Nephron progenitor cell (in vitro differentiated cells): Measurements from ENCODE around the gene COLQ.

Experiments used
- DNase-seq: peaks from one replicate; pipeline ENCODE4 v3.0.0; 2021
- H3K27ac Mint-ChIP-seq: 2 replicates; pipeline ENCODE4 v1.8.0; 2021; ENCODE audit warnings: mild to moderate bottlenecking, moderate library complexity, mixed read lengths
- H3K27me3 Mint-ChIP-seq: 2 replicates; pipeline ENCODE4 v1.8.0; 2021; ENCODE audit warnings: mild to moderate bottlenecking, low read depth, mixed read lengths; ENCODE audit not compliant: poor library complexity
- H3K36me3 Mint-ChIP-seq: 2 replicates; pipeline ENCODE4 v1.8.0; 2021; ENCODE audit warnings: low read depth, mixed read lengths
- H3K4me1 Mint-ChIP-seq: 2 replicates; pipeline ENCODE4 v1.8.0; 2021; ENCODE audit warnings: mixed read lengths
- H3K4me3 Mint-ChIP-seq: 2 replicates; pipeline ENCODE4 v1.8.0; 2021; ENCODE audit warnings: mild to moderate bottlenecking, moderate library complexity, mixed read lengths
- H3K9me3 Mint-ChIP-seq: 2 replicates; pipeline ENCODE4 v1.8.0; 2021; ENCODE audit warnings: mild to moderate bottlenecking, moderate library complexity, mixed read lengths
- CTCF ChIP-seq: fragments of 200-600 bp; sonication (generic); IDR thresholded peaks from 2 replicates; pipeline ENCODE4 v1.5.0; 2021; ENCODE audit warnings: antibody characterized with exemption

COLQ gene

DNA sequence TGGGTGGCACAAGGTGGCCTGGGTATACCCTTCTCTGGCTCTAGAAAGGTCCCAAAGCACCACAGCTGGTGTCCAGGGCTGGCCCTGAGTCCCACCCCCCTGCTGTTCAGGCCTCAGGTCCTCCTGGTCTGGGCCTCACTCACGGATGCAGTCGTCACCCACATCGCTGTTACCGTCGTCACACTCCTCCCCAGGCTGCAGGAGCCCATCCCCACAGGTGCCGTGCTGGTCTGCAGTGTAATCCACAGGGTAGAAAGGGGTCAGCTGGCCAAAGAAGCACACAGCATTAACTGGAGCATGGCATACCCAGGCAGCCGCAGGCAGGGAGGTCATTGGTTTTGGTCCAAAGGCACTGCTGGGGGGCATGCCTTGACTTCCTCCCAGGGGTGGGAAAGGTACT lies 65.8 kb downstream of the COLQ start:
- peaks cover 28% of the 10 kb centered on the region for H3K36me3 Mint-ChIP-seq
- H3K27ac Mint-ChIP-seq: no peak overlapping the region
- DNase-seq: no peak
- H3K4me3 Mint-ChIP-seq: no peak overlapping the region
- H3K9me3 Mint-ChIP-seq: peaks cover 5% of the 10 kb centered on the region
- no peak for TF ChIP-seq CTCF
- H3K4me1 Mint-ChIP-seq: peaks cover 4% of the 10 kb centered on the region
- H3K27me3 Mint-ChIP-seq: peaks cover 3% of the 10 kb centered on the region

GRCh38 chr3:15454965-15455364 lies 66.5 kb downstream of the COLQ start:
- H3K36me3 Mint-ChIP-seq: peaks cover 32% of the 10 kb centered on the region
- H3K9me3 Mint-ChIP-seq: peaks cover 5% of the 10 kb centered on the region
- no peaks in the 10 kb centered on the region for H3K4me1 Mint-ChIP-seq
- no peak overlapping the region for H3K4me3 Mint-ChIP-seq
- H3K27ac Mint-ChIP-seq: no peak overlapping the region
- no peak for TF ChIP-seq CTCF
- no peak for DNase-seq
- peaks cover 3% of the 10 kb centered on the region for H3K27me3 Mint-ChIP-seq

- Mint-ChIP-seq H3K27me3 (peaks cover 3% of the 10 kb centered on the region), H3K36me3 (peaks cover 29% of the 10 kb centered on the region), H3K4me1 (no peaks in the 10 kb centered on the region), H3K4me3 (no peak overlapping the region), H3K27ac (no peak overlapping the region), H3K9me3 (peaks cover 5% of the 10 kb centered on the region)
- DNase-seq: no peak
- no peak for TF ChIP-seq CTCF
Observed at GRCh38 chr3:15453991-15454625, 67.4 kb downstream of the COLQ start.

DNA sequence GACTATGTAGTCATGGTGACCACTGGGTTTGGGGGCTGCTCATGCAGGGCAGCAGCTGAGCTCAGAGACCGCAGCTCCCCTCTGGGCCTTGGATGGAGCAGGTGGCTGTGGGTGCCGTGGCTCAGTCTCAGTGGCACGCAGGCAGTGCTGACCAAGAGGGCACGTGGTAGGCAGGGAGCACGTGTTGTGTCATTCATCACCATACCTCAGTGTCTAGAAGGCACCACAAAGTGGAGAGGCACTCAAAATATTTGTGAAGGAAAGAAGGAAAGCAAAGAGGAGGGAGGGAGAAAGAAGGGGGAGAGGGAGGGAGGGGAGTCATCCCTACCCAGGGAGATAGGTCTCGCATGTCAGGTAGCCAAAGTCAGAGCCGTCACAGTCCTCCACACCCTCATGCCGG lies 68.0 kb downstream of the COLQ start:
- Mint-ChIP-seq H3K4me1 (no peaks in the 10 kb centered on the region), H3K27me3 (peaks cover 3% of the 10 kb centered on the region), H3K9me3 (peaks cover 5% of the 10 kb centered on the region), H3K4me3 (no peak overlapping the region), H3K36me3 (peaks cover 28% of the 10 kb centered on the region), H3K27ac (no peak overlapping the region)
- no peak for TF ChIP-seq CTCF
- DNase-seq: no peak

- Mint-ChIP-seq H3K4me3 (no peak overlapping the region), H3K4me1 (no peaks in the 10 kb centered on the region), H3K27ac (no peak overlapping the region), H3K36me3 (peaks cover 27% of the 10 kb centered on the region), H3K27me3 (peaks cover 3% of the 10 kb centered on the region), H3K9me3 (no peaks in the 10 kb centered on the region)
- DNase-seq: no peak
- TF ChIP-seq CTCF: no peak
Observed at GRCh38 chr3:15452961-15453360, 68.5 kb downstream of the COLQ start.

DNA sequence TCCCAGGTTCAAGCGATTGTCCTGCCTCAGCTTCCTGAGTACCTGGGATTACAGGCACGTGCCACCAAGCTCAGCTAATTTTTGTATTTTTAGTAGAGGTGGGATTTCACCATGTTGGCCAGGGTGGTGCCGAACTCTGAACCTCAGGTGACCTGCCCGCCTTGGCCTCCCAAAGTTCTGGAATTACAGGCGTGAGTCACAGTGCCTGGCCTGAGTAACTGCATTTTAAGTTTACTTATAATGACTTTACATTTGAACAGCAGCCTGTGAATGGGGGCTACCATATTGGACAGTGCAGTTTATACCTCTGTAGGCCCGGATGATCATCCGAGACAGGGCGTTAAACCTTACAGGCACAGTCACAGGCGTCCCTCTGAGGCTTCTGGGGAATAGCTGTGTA lies 69.3 kb downstream of the COLQ start:
- H3K4me3 Mint-ChIP-seq: no peak overlapping the region

More for the DNA sequence above, 69.3 kb downstream of the COLQ start:
- H3K27ac Mint-ChIP-seq: no peak overlapping the region
- no peak for TF ChIP-seq CTCF
- H3K36me3 Mint-ChIP-seq: peaks cover 27% of the 10 kb centered on the region
- no peaks in the 10 kb centered on the region for H3K4me1 Mint-ChIP-seq
- peaks cover 3% of the 10 kb centered on the region for H3K27me3 Mint-ChIP-seq
- no peaks in the 10 kb centered on the region for H3K9me3 Mint-ChIP-seq
- DNase-seq: no peak
